LHCN-M2 (cell line): ENCODE results near the gene ARHGAP4. TPM values are rescaled to one million over a fixed set of nuclear protein-coding genes. Genes with fewer than 3 reads are reported as not detected.
A peak's percentile ranks its signal among the peaks of the same experiment; 100 is the strongest.

Experiments used
- DNase-seq: peaks from one replicate; pipeline ENCODE4 v3.0.0-alpha.2; 2012; ENCODE audit warnings: low read depth
- total RNA-seq: library from RNA; depleted of rRNA; stranded (reverse); fragments of >200 nt; gene quantifications from 2 replicates; pipeline ENCODE4 v1.2.3, GENCODE V29; 2014

ARHGAP4 gene
- total RNA-seq, 1 experiment from 2014 or later = 15.2 TPM

- DNase-seq = no peak
Observed at GRCh38 chrX:153945956-153946943, 20.2 kb upstream of the ARHGAP4 start.

- DNase-seq = no peak
Observed at GRCh38 chrX:153944800-153945150, 18.7 kb upstream of the ARHGAP4 start.

GRCh38 chrX:153944140-153944799 is 18.2 kb upstream of the ARHGAP4 start, which contains the start of gene RENBP:
RENBP (minus strand) TSS chrX:153944643; CDS start chrX:153944610, 33 bp downstream.
- DNase-seq = no peak

GRCh38 chrX:153941336-153942252 is 15.5 kb upstream of the ARHGAP4 start:
- no peak for DNase-seq

- no peak for DNase-seq
Observed at GRCh38 chrX:153939573-153939972, 13.5 kb upstream of the ARHGAP4 start.

- no peak for DNase-seq
Observed at GRCh38 chrX:153938226-153938786, 12.2 kb upstream of the ARHGAP4 start.

- no peak for DNase-seq
Observed at GRCh38 chrX:153937056-153937455, 11.0 kb upstream of the ARHGAP4 start.

- no peak for DNase-seq
Observed at GRCh38 chrX:153935326-153935851, 9.3 kb upstream of the ARHGAP4 start.

- peak; percentile 61 for DNase-seq
Observed at GRCh38 chrX:153934762-153935325, 8.8 kb upstream of the ARHGAP4 start, which contains the start of gene NAA10. NAA10 (minus strand) TSS chrX:153935037; CDS start chrX:153934904, 133 bp downstream.

GRCh38 chrX:153934148-153934761 is 8.2 kb upstream of the ARHGAP4 start:
- no peak for DNase-seq

GRCh38 chrX:153933748-153934147 is 7.7 kb upstream of the ARHGAP4 start:
- peak; percentile 22 for DNase-seq

- DNase-seq = no peak
Observed at GRCh38 chrX:153932220-153932915, 6.3 kb upstream of the ARHGAP4 start.

- no peak for DNase-seq
Observed at GRCh38 chrX:153931748-153932147, 5.7 kb upstream of the ARHGAP4 start.

GRCh38 chrX:153931151-153931550 is 5.1 kb upstream of the ARHGAP4 start:
- DNase-seq = no peak

- DNase-seq = no peak
Observed at GRCh38 chrX:153930011-153930910, 4.2 kb upstream of the ARHGAP4 start.

- no peak for DNase-seq
Observed at GRCh38 chrX:153929576-153929975, 3.5 kb upstream of the ARHGAP4 start.

GRCh38 chrX:153928846-153929245 is 2.8 kb upstream of the ARHGAP4 start:
- DNase-seq = no peak
